Left ventricle myocardium inferior (tissue), 1 donor: ENCODE data around the gene LFNG. TPM values are rescaled to one million over a fixed set of nuclear protein-coding genes. Genes with fewer than 3 reads are reported as not detected.
A peak's percentile ranks its signal among the peaks of the same experiment; 100 is the strongest.
"Not testable (repeated sequence)": the region's sequence is repeated elsewhere in the genome, so short reads cannot be mapped to it uniquely, and the experiment has no call there.

Source experiments
- DNase-seq: peaks from one replicate; pipeline ENCODE4 v3.0.0-alpha.2; 2020
- H3K27ac ChIP-seq: fragments of 200-600 bp; replicated peaks from 2 replicates; pipeline ENCODE4 v1.8.0; 2021
- H3K27me3 ChIP-seq: fragments of 200-600 bp; 2 replicates; pipeline ENCODE4 v1.8.0; 2021; ENCODE audit warnings: low read depth
- H3K36me3 ChIP-seq: fragments of 200-600 bp; 2 replicates; pipeline ENCODE4 v1.8.0; 2021
- H3K4me1 ChIP-seq: fragments of 200-600 bp; 2 replicates; pipeline ENCODE4 v1.8.0; 2021
- H3K4me3 ChIP-seq: fragments of 200-600 bp; 2 replicates; pipeline ENCODE4 v1.8.0; 2021; ENCODE audit warnings: mild to moderate bottlenecking, moderate library complexity
- H3K9me3 ChIP-seq: fragments of 200-600 bp; replicated peaks from 2 replicates; pipeline ENCODE4 v1.8.0; 2021
- CTCF ChIP-seq: fragments of 200-600 bp; IDR thresholded peaks from 2 replicates; pipeline ENCODE4 v1.8.0; 2021; ENCODE audit warnings: antibody characterized with exemption, mild to moderate bottlenecking, borderline replicate concordance
- intact Hi-C: fragments of 100-400 bp; cut with micrococcal nuclease; formaldehyde crosslinking; loops from one replicate; pipeline ENCODE4 v1.11.0; 2022
- total RNA-seq: library from RNA; stranded (reverse); fragmentation: NEBNext Ultra II Directional; extraction: Animal tissue kit (Norgen Biotek cat#: 25700); gene quantifications from one replicate; pipeline ENCODE4 v1.2.1, GENCODE V29; 2021
- donor health status: DM: no; HTN: yes; CAD: no; lungs with severe emphysema.

LFNG gene
- total RNA-seq, 1 donor from 2014 or later, result 5.2 TPM

GRCh38 chr7:2554661-2555111 lies 35.1 kb downstream of the LFNG start:
- H3K4me3 ChIP-seq, result peak overlapping the region; percentile 95
- H3K9me3 ChIP-seq, result no peaks in the 10 kb centered on the region
- H3K27me3 ChIP-seq, result no peaks in the 10 kb centered on the region
- peaks cover 53% of the 10 kb centered on the region for H3K4me1 ChIP-seq
- peaks cover 7% of the 10 kb centered on the region for H3K36me3 ChIP-seq
- intact Hi-C loops, result no loop called here
- TF ChIP-seq CTCF, result no peak
- DNase-seq, result no peak
- peak overlapping the region; percentile 100 for H3K27ac ChIP-seq

DNA sequence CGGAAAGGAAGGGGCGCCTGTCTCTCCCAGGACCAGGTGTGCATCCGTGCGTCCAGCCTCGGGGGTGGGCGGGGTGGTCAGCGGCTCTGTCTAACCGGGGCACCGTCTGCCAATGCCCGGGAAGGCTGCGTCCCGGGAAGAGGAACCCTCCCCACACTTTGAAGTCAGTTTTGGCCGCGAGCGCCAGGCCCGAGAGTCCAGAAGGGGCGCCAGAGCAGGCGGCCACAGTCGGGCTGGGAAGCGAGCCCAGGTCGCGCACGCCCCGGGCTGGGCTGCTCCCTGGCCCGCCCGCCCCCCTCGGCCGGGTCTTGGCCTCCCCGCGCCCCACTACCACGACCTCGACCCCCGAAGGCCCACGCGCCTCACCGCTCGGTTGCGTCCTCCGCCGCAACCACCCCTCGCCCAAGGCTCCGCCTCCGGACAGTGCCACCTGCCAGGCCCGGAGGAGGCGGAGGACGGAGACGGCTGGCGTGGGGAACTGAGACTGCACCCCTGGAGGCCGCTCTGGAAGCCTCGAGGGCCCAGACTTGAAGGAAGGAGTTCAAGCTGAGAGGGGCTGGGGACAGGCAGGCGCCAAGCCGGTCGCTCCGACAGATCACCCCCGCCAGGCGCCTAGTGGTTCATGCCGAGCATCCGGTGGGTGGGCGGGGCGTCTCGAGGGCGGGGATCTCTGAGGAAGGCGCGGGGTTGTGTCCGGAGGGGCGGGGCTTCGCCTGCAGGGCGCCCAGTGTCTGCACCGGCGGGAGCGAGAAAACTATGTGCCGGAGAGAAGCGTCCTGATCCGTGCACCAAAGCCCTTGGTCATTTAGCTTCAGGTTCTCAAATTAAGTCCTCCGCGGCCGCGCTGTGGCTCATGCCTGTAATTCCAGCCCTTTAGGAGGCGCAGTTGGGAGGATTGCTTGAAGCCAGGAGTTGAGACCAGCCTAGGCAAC lies 35.8 kb downstream of the LFNG start, which contains the start of gene BRAT1:
Gene BRAT1 (minus strand): TSS at position 404 of the 932 bp plus-strand sequence. CDS start 1,093 bp downstream, outside the sequence.
- H3K27me3 ChIP-seq, result no peaks in the 10 kb centered on the region
- H3K4me1 ChIP-seq, result peaks cover 60% of the 10 kb centered on the region
- H3K4me3 ChIP-seq, result peak within 1 kb of the TSS; percentile 95
- H3K36me3 ChIP-seq, result peaks cover 7% of the 10 kb centered on the region
- intact Hi-C loops, result no loop called here
- TF ChIP-seq CTCF, result peak; percentile 59
- H3K9me3 ChIP-seq, result no peaks in the 10 kb centered on the region
- DNase-seq, result peak; percentile 98
- H3K27ac ChIP-seq, result peak within 1 kb of the TSS; percentile 100

DNA sequence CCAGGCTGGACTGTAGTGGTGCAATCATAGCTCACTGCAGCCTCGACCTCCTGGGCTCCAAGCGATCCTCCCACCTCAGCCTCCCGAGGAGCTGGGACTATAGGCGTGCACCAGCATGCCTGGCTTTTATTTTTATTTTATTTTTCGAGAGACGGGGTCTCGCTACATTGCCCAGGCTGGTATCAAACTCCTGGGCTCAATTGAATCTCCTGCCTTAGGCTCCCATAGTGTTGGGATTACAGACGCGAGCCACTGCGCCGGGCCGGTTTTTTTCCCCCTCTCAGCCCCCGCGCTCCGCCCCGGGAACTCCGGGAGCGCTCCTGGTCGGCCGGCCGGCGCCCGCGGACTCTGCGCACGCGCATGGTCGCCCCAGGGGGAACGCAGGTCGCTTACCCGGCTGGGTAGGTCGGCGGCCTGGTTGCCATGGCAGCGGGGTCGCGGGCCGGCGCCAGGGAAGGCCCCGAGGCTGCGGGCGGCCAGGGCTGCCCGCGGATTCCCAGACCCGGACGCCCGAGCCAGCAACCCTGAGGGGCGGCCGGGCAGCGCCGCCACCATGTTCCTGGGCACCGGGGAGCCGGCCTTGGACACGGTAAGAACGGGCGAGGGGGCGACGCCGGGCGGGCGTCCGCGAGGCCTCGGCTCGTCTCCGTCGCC lies 39.2 kb downstream of the LFNG start, which contains the start of gene IQCE:
Gene IQCE (plus strand): TSS at position 351 of the 654 bp plus-strand sequence. CDS start 203 bp downstream, at position 554.
- H3K4me3 ChIP-seq, result peak within 1 kb of the TSS; percentile 94
- intact Hi-C loops, result no loop called here
- H3K27ac ChIP-seq, result peak within 1 kb of the TSS; percentile 83
- TF ChIP-seq CTCF, result no peak
- no peaks in the 10 kb centered on the region for H3K9me3 ChIP-seq
- DNase-seq, result peak; percentile 96
- H3K4me1 ChIP-seq, result peaks cover 51% of the 10 kb centered on the region
- no peaks in the 10 kb centered on the region for H3K27me3 ChIP-seq
- H3K36me3 ChIP-seq, result no peaks in the 10 kb centered on the region

- no peak for DNase-seq
- peak overlapping the region; percentile 83 for H3K27ac ChIP-seq
- H3K36me3 ChIP-seq, result no peaks in the 10 kb centered on the region
- no peak for TF ChIP-seq CTCF
- peak overlapping the region; percentile 94 for H3K4me3 ChIP-seq
- intact Hi-C loops, result no loop called here
- no peaks in the 10 kb centered on the region for H3K9me3 ChIP-seq
- peaks cover 44% of the 10 kb centered on the region for H3K4me1 ChIP-seq
- H3K27me3 ChIP-seq, result no peaks in the 10 kb centered on the region
Measured at GRCh38 chr7:2559283-2559950, 39.8 kb downstream of the LFNG start.

DNA sequence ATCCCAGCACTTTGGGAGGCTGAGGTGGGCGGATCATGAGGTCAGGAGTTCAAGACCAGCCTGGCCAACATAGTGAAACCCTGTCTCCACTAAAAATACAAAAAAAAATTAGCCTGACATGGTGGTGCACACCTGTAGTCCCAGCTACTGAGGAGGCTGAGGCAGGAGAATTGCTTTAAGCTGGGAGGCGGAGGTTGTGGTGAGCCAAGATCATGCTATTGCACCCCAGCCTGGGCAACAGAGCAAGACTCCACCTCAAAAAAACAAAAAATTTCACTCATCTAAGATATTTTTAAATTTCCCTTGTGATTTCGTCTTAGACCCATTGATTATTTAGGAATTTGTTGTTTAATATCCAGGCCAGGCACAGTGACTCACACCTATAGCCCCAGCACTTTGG lies 44.4 kb downstream of the LFNG start:
- H3K36me3 ChIP-seq, H3K27ac ChIP-seq, DNase-seq, H3K9me3 ChIP-seq, intact Hi-C loops, H3K27me3 ChIP-seq, H3K4me3 ChIP-seq: not testable (repeated sequence)
- peaks cover 30% of the 10 kb centered on the region for H3K4me1 ChIP-seq
